ENCODE results near the gene LZTS2. TPM values are rescaled to one million over a fixed set of nuclear protein-coding genes. Genes with fewer than 3 reads are reported as not detected.

The LZTS2 gene
- total RNA-seq, 1 experiment from 2014 or later = 49.1 TPM

GRCh38 chr10:101031128-101031795 lies 31.7 kb downstream of the LZTS2 start, which contains the start of the genes PDZD7 and SFXN3:
TSS of gene PDZD7 (minus strand) at chr10:101031129. CDS start at chr10:101030219, 910 bp downstream.
TSS of gene SFXN3 (plus strand) at chr10:101031234. CDS start at chr10:101034695, 3,461 bp downstream.
- intact Hi-C loops (cut with micrococcal nuclease; ENCODE audit: unreplicated experiment) = no loop called here

GRCh38 chr10:101031796-101032636 lies 32.4 kb downstream of the LZTS2 start:
- peaks cover 11% of the 10 kb centered on the region for H3K4me1 ChIP-seq (ENCODE audit: insufficient read depth, low read length, poor library complexity, severe bottlenecking)
- peak overlapping the region; percentile 68 for H3K27ac ChIP-seq (ENCODE audit: low read depth, low read length, poor library complexity, severe bottlenecking)
- TF ChIP-seq EZH2 (IDR thresholded peaks at IDR 0.05; ENCODE audit: borderline replicate concordance, low read depth, low read length, poor library complexity, severe bottlenecking) (no peak), CTCF (conservative IDR thresholded peaks at IDR 0.05; ENCODE audit: low read depth, low read length) (no peak)
- intact Hi-C loops (cut with micrococcal nuclease; ENCODE audit: unreplicated experiment) = no loop called here
- H3K4me3 ChIP-seq (ENCODE audit: low read depth, low read length, poor library complexity, severe bottlenecking) = peak overlapping the region; percentile 56
- DNase-seq (ENCODE audit: low spot score) = peak; percentile 77
- H3K9me3 ChIP-seq (ENCODE audit: low read depth, low read length, poor library complexity, severe bottlenecking) = no peaks in the 10 kb centered on the region
- BruUV-seq (replicated peaks) = no TSS peak
- ChIA-PET POLR2A (ENCODE audit: low non-redundant PET) (interaction anchor here (0.6 to 0.7 kb wide), 2 partner anchors 11 to 88 kb away, joined by 3 to 9 read pairs; no protein-coding TSS in a partner anchor), CTCF (interaction anchor here (1.0 to 1.2 kb wide), 3 partner anchors 9 to 18 kb away, joined by 4 to 14 read pairs (median 11); no protein-coding TSS in a partner anchor)
- H3K27me3 ChIP-seq (replicated peaks; ENCODE audit: insufficient read depth, low read depth, low read length, poor library complexity) = no peaks in the 10 kb centered on the region
- H3K36me3 ChIP-seq (ENCODE audit: insufficient read depth, low read length, poor library complexity, severe bottlenecking) = no peaks in the 10 kb centered on the region

More at GRCh38 chr10:101031128-101031795, 31.7 kb downstream of the LZTS2 start, which contains the start of the genes PDZD7 and SFXN3:
- Histone ChIP-seq H3K9me3 (ENCODE audit: low read depth, low read length, poor library complexity, severe bottlenecking) (no peaks in the 10 kb centered on the region), H3K27ac (ENCODE audit: low read depth, low read length, poor library complexity, severe bottlenecking) (peak within 1 kb of the TSS; percentile 68), H3K4me1 (ENCODE audit: insufficient read depth, low read length, poor library complexity, severe bottlenecking) (peaks cover 11% of the 10 kb centered on the region), H3K4me3 (ENCODE audit: low read depth, low read length, poor library complexity, severe bottlenecking) (peak within 1 kb of the TSS; percentile 56), H3K27me3 (replicated peaks; ENCODE audit: insufficient read depth, low read depth, low read length, poor library complexity) (no peaks in the 10 kb centered on the region), H3K36me3 (ENCODE audit: insufficient read depth, low read length, poor library complexity, severe bottlenecking) (no peaks in the 10 kb centered on the region)
- BruUV-seq (replicated peaks) = no TSS peak
- TF ChIP-seq CTCF (conservative IDR thresholded peaks at IDR 0.05; ENCODE audit: low read depth, low read length) (no peak), EZH2 (IDR thresholded peaks at IDR 0.05; ENCODE audit: borderline replicate concordance, low read depth, low read length, poor library complexity, severe bottlenecking) (no peak)
- POLR2A ChIA-PET (ENCODE audit: low non-redundant PET) = interaction anchor here (0.6 kb wide), 1 partner anchor 14 kb away, joined by 7 read pairs; no protein-coding TSS in a partner anchor
- CTCF ChIA-PET = interaction anchor here (0.7 to 1.6 kb wide), 5 partner anchors 10 to 19 kb away, joined by 3 to 14 read pairs (median 11); no protein-coding TSS in a partner anchor
- peak; percentile 95 for DNase-seq (ENCODE audit: low spot score)

- intact Hi-C loops (cut with micrococcal nuclease; ENCODE audit: unreplicated experiment) = no loop called here
These were observed 33.1 kb downstream of the LZTS2 start for GRCh38 chr10:101032637-101033224.

More at GRCh38 chr10:101032637-101033224, 33.1 kb downstream of the LZTS2 start:
- Histone ChIP-seq H3K27me3 (replicated peaks; ENCODE audit: insufficient read depth, low read depth, low read length, poor library complexity) (no peaks in the 10 kb centered on the region), H3K9me3 (ENCODE audit: low read depth, low read length, poor library complexity, severe bottlenecking) (no peaks in the 10 kb centered on the region), H3K4me1 (ENCODE audit: insufficient read depth, low read length, poor library complexity, severe bottlenecking) (peaks cover 11% of the 10 kb centered on the region), H3K36me3 (ENCODE audit: insufficient read depth, low read length, poor library complexity, severe bottlenecking) (no peaks in the 10 kb centered on the region), H3K4me3 (ENCODE audit: low read depth, low read length, poor library complexity, severe bottlenecking) (peak overlapping the region; percentile 56), H3K27ac (ENCODE audit: low read depth, low read length, poor library complexity, severe bottlenecking) (peak overlapping the region; percentile 68)
- TF ChIP-seq CTCF (conservative IDR thresholded peaks at IDR 0.05; ENCODE audit: low read depth, low read length) (no peak), EZH2 (IDR thresholded peaks at IDR 0.05; ENCODE audit: borderline replicate concordance, low read depth, low read length, poor library complexity, severe bottlenecking) (no peak)
- DNase-seq (ENCODE audit: low spot score) = peak; percentile 74
- ChIA-PET POLR2A (ENCODE audit: low non-redundant PET) (interaction anchor here (0.6 to 0.7 kb wide), 2 partner anchors 10 to 87 kb away, joined by 3 to 9 read pairs; no protein-coding TSS in a partner anchor), CTCF (interaction anchor here (0.8 to 1.2 kb wide), 4 partner anchors 8 to 119 kb away, joined by 3 to 14 read pairs (median 8); no protein-coding TSS in a partner anchor)
- no TSS peak for BruUV-seq (replicated peaks)
